Central memory CD8-positive, alpha-beta T cell (primary cell): ENCODE measurements around the gene GXYLT2.
"Not testable (repeated sequence)": the region's sequence is repeated elsewhere in the genome, so short reads cannot be mapped to it uniquely, and the experiment has no call there.

Experiments used
- ATAC-seq: fragments of 150-1000 bp; cut with Tn5 transposase; replicated peaks from 2 replicates; pipeline ENCODE4 v1.10.0; 2022; ENCODE audit warnings: mild to moderate bottlenecking, moderate FRiP score, moderate number of reproducible peaks; ENCODE audit not compliant: poor library complexity, severe bottlenecking; ENCODE audit errors: extremely low read depth
- DNase-seq, 2 donors: peaks; one replicate each; pipeline ENCODE4 v3.0.0; 2021; ENCODE audit warnings: low spot score in 2 of 2
- H3K27ac Mint-ChIP-seq: one replicate; pipeline ENCODE4 v1.8.0; 2022; ENCODE audit warnings: low read depth, mild to moderate bottlenecking, moderate library complexity, mixed read lengths
- H3K27me3 Mint-ChIP-seq: one replicate; pipeline ENCODE4 v1.8.0; 2022; ENCODE audit warnings: mixed read lengths
- H3K36me3 Mint-ChIP-seq: one replicate; pipeline ENCODE4 v1.8.0; 2022; ENCODE audit warnings: mild to moderate bottlenecking, moderate library complexity, mixed read lengths; ENCODE audit not compliant: insufficient read depth
- H3K4me1 Mint-ChIP-seq: one replicate; pipeline ENCODE4 v1.8.0; 2022; ENCODE audit warnings: mixed read lengths
- H3K4me3 Mint-ChIP-seq: one replicate; pipeline ENCODE4 v1.8.0; 2022; ENCODE audit warnings: mild to moderate bottlenecking, moderate library complexity, mixed read lengths
- H3K9me3 Mint-ChIP-seq: one replicate; pipeline ENCODE4 v1.8.0; 2022; ENCODE audit warnings: mixed read lengths

Gene GXYLT2

DNA sequence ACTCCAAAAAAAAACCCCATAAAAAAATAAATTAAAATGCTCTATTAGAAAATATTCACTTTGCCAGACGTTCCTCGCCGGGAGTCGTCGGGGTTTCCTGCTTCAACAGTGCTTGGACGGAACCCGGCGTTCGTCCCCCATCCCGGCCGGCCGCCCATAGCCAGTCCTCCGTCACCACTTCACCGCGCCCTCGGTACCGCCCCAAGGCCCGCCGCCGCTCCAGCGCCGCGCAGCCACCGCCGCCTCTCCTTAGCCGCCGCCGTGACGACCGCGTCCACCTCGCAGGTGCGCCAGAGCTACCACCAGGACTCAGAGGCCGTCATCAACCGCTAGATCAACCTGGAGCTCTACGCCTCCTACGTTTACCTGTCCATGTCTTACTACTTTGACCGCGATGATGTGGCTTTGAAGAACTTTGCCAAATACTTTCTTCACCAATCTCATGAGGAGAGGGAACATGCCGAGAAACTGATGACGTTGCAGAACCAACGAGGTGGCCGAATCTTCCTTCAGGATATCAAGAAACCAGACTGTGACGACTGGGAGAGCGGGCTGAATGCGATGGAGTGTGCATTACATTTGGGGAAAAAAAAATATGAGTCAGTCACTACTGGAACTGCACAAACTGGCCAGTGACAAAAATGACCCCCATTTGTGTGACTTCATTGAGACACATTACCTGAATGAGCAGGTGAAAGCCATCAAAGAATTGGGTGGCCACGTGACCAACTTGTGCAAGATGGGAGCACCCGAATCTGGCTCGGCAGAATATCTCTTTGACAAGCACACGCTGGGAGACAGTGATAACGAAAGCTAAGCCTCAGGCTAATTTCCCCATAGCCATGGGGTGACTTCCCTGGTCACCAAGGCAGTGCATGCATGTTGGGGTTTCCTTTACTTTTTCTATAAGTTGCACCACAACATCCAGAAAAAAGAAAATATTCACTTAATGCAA lies 41.2 kb downstream of the GXYLT2 start:
- DNase-seq, H3K27ac Mint-ChIP-seq, H3K9me3 Mint-ChIP-seq, ATAC-seq, H3K4me3 Mint-ChIP-seq, H3K27me3 Mint-ChIP-seq, H3K4me1 Mint-ChIP-seq, H3K36me3 Mint-ChIP-seq: not testable (repeated sequence)

GRCh38 chr3:72930754-72931153 lies 42.9 kb downstream of the GXYLT2 start:
- no peak overlapping the region for H3K27ac Mint-ChIP-seq
- H3K4me3 Mint-ChIP-seq, result no peak overlapping the region
- H3K27me3 Mint-ChIP-seq, result peaks cover 13% of the 10 kb centered on the region
- H3K4me1 Mint-ChIP-seq, result no peaks in the 10 kb centered on the region
- ATAC-seq, result no peak
- H3K9me3 Mint-ChIP-seq, result no peaks in the 10 kb centered on the region
- no peaks in the 10 kb centered on the region for H3K36me3 Mint-ChIP-seq
- DNase-seq, result no peak

- no peaks in the 10 kb centered on the region for H3K4me1 Mint-ChIP-seq
- DNase-seq, result no peak
- peaks cover 23% of the 10 kb centered on the region for H3K27me3 Mint-ChIP-seq
- no peak for ATAC-seq
- no peak overlapping the region for H3K27ac Mint-ChIP-seq
- H3K36me3 Mint-ChIP-seq, result no peaks in the 10 kb centered on the region
- no peak overlapping the region for H3K4me3 Mint-ChIP-seq
- no peaks in the 10 kb centered on the region for H3K9me3 Mint-ChIP-seq
These were observed 44.6 kb downstream of the GXYLT2 start for GRCh38 chr3:72932416-72932815.

DNA sequence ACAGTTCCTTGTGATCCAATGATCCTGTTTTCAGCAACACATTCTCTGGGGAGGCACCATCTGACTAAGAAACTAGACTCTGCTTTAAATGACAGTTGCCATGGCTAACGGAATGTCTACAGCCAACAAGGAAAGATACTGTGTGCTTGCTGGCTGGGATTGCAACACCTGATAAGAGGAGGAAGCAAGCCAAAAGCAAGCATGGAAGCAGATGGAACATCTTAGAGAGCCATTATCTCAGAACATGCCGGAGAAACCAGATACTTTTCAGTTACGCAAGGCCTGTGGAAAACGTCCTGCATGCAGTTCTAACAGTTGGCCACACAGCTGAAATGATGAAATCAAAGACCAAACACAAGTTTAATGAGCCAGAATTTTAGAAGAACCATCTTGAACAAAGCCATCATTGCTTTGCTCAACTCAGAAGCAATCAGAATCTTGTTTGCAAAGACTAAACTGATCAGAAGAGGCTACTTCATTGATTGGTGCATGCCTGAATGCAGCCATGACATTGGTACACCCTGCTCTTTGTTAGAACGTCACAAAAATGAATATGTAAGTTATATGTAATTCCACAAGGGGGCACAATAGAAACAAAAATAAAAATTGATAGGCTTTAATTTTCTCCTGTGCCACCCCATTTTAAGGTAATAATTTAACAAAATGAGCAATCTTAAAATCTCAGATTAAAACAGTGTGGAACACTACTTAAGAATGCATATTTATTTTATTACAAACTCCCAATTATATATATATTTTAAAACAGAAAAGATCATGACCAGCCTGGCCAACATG lies 50.8 kb downstream of the GXYLT2 start:
- H3K27ac Mint-ChIP-seq, result no peak overlapping the region
- no peak for DNase-seq
- H3K9me3 Mint-ChIP-seq, result no peaks in the 10 kb centered on the region
- peak; percentile 91 for ATAC-seq
- H3K36me3 Mint-ChIP-seq, result no peaks in the 10 kb centered on the region
- no peak overlapping the region for H3K4me3 Mint-ChIP-seq
- H3K27me3 Mint-ChIP-seq, result peaks cover 23% of the 10 kb centered on the region
- no peaks in the 10 kb centered on the region for H3K4me1 Mint-ChIP-seq

GRCh38 chr3:72941245-72941644 lies 53.4 kb downstream of the GXYLT2 start:
- Mint-ChIP-seq H3K36me3 (no peaks in the 10 kb centered on the region), H3K27ac (no peak overlapping the region), H3K4me1 (no peaks in the 10 kb centered on the region), H3K4me3 (no peak overlapping the region), H3K27me3 (peaks cover 4% of the 10 kb centered on the region), H3K9me3 (no peaks in the 10 kb centered on the region)
- ATAC-seq (no peak), DNase-seq (no peak)

GRCh38 chr3:72942427-72942826 lies 54.6 kb downstream of the GXYLT2 start:
- H3K27ac Mint-ChIP-seq, result no peak overlapping the region
- DNase-seq (no peak), ATAC-seq (no peak)
- H3K36me3 Mint-ChIP-seq, result no peaks in the 10 kb centered on the region
- no peaks in the 10 kb centered on the region for H3K27me3 Mint-ChIP-seq
- H3K9me3 Mint-ChIP-seq, result no peaks in the 10 kb centered on the region
- no peak overlapping the region for H3K4me3 Mint-ChIP-seq
- no peaks in the 10 kb centered on the region for H3K4me1 Mint-ChIP-seq

- H3K9me3 Mint-ChIP-seq, result no peaks in the 10 kb centered on the region
- no peaks in the 10 kb centered on the region for H3K27me3 Mint-ChIP-seq
- DNase-seq (no peak), ATAC-seq (no peak)
- no peak overlapping the region for H3K4me3 Mint-ChIP-seq
- no peak overlapping the region for H3K27ac Mint-ChIP-seq
- H3K36me3 Mint-ChIP-seq, result no peaks in the 10 kb centered on the region
- no peaks in the 10 kb centered on the region for H3K4me1 Mint-ChIP-seq
These were observed 56.9 kb downstream of the GXYLT2 start for GRCh38 chr3:72944696-72945095.

DNA sequence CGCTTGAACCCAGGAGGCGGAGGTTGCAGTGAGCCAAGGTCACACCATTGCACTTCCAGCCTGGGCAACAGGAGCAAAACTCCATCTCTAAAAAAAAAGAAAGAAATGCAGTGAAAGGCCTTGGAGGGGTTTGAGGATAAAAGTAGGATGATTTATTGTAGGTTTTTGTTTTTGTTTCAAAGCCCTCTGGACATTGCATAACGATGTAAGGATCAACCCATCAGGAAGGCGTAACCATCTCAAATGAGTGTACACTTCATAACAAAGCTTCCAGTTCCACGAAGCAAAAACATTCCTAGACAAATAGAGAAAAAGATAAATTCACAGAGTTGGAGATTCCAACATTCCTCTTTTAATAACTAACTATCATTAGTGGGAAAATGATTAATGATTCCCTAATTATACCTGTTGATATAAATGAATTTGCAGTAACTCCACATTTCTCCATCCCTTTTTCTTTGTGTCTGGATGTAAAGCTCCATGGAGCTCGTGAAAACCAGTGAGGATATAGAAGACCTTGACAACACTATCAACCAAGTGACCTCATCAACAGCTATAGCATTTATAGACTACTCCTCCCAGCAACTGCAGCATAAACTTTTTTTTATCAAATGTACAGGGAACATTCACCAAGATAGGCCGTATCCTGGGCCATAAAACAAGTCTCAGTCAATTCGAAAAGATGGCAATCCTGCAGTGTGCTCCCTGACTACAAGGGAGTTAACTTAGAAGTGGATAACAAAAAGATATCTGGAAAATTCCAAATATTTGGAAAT lies 60.1 kb downstream of the GXYLT2 start:
- Mint-ChIP-seq H3K27me3 (no peaks in the 10 kb centered on the region), H3K36me3 (no peaks in the 10 kb centered on the region), H3K9me3 (no peaks in the 10 kb centered on the region), H3K27ac (no peak overlapping the region), H3K4me1 (peaks cover 10% of the 10 kb centered on the region), H3K4me3 (no peak overlapping the region)
- no peak for ATAC-seq
- DNase-seq, result no peak

GRCh38 chr3:72949016-72949415 lies 61.2 kb downstream of the GXYLT2 start:
- Mint-ChIP-seq H3K4me1 (peaks cover 10% of the 10 kb centered on the region), H3K27me3 (no peaks in the 10 kb centered on the region), H3K27ac (no peak overlapping the region), H3K4me3 (no peak overlapping the region), H3K36me3 (no peaks in the 10 kb centered on the region), H3K9me3 (no peaks in the 10 kb centered on the region)
- no peak for ATAC-seq
- no peak for DNase-seq

DNA sequence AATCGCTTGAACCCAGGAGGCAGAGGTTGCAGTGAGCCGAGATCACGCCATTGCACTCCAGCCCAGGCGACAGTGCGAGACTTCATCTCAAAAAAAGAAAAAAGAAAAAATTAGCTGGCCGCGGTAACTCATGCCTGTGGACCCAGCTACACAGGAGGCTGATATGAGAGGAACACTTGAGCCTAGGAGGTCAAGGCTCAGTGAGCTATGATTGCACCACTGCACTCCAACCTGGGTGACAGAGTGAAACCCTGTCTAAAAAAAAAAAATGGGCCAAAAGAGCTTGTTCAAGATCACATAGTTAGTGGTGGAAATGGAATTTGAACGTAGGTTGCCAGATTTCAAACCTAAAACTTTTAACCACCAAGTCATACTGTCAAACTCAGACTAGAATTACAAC lies 62.5 kb downstream of the GXYLT2 start:
- Mint-ChIP-seq H3K27ac (no peak overlapping the region), H3K27me3 (no peaks in the 10 kb centered on the region), H3K4me3 (no peak overlapping the region), H3K36me3 (no peaks in the 10 kb centered on the region), H3K9me3 (no peaks in the 10 kb centered on the region), H3K4me1 (peaks cover 10% of the 10 kb centered on the region)
- ATAC-seq (no peak), DNase-seq (no peak)

DNA sequence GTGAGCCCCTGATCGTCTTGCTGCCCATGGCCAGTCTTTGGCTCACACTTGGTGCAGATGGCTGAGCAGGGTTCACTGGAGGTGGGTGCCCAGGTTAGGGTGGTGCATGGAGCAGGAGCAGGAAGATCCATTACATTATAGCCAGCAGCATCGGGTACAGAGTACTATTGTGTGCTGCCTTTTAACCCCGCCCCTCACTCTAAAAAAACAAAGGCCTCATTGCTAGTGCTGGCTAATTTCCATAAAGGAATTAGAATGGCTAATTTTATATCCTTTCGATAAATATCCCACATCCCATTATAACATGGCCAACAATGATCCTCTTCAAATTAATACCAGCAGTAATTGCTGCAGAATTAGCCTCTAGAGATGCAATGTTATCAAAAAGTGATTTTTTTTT lies 63.0 kb downstream of the GXYLT2 start:
- Mint-ChIP-seq H3K27ac (no peak overlapping the region), H3K9me3 (no peaks in the 10 kb centered on the region), H3K27me3 (no peaks in the 10 kb centered on the region), H3K4me1 (peaks cover 10% of the 10 kb centered on the region), H3K4me3 (no peak overlapping the region), H3K36me3 (no peaks in the 10 kb centered on the region)
- DNase-seq (no peak), ATAC-seq (no peak)

GRCh38 chr3:72951259-72951722 lies 63.4 kb downstream of the GXYLT2 start:
- ATAC-seq (peak; percentile 49), DNase-seq (no peak)
- Mint-ChIP-seq H3K4me3 (no peak overlapping the region), H3K27me3 (no peaks in the 10 kb centered on the region), H3K9me3 (no peaks in the 10 kb centered on the region), H3K36me3 (no peaks in the 10 kb centered on the region), H3K27ac (no peak overlapping the region), H3K4me1 (peaks cover 10% of the 10 kb centered on the region)
